Stromal cell of bone marrow (primary cell): Measurements from ENCODE around the gene GSKIP.
"Not testable (repeated sequence)": the region's sequence is repeated elsewhere in the genome, so short reads cannot be mapped to it uniquely, and the experiment has no call there.

ENCODE experiments used
- DNase-seq: peaks from one replicate; pipeline ENCODE4 v3.0.0-alpha.2; 2012; ENCODE audit warnings: low read depth

GSKIP gene

GRCh38 chr14:96362965-96363750 is at the start of gene GSKIP, which contains the start of gene ATG2B:
TSS of gene GSKIP (plus strand) at chr14:96363526. CDS start at chr14:96382248, 18,722 bp downstream.
TSS of gene ATG2B (minus strand) at chr14:96363341. CDS start at chr14:96362976, 365 bp downstream.
- peak; percentile 80 for DNase-seq

GRCh38 chr14:96316087-96316486 is 47.2 kb upstream of the GSKIP start:
- DNase-seq = no peak

GRCh38 chr14:96318836-96319235 is 44.5 kb upstream of the GSKIP start:
- DNase-seq = no peak

DNA sequence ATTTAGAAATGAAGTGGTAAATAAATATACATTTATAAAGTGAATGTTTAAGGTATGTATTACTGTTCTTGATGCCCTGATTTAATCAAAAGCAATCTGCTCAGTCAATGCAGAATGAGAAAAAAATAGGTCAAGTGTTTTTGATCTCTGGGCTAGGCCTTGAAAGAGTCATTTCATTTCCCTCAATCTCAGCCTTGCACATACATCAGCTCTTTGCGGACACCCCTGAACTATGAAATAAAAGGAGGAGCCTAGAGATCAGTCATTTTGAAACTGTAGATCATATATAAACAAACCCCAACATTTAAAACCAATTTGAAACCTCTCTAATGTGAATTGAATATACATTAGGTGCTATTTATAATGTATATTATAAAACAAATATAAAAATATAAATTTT is 42.7 kb upstream of the GSKIP start:
- no peak for DNase-seq

- DNase-seq = no peak
Observed at GRCh38 chr14:96324219-96324618, 39.1 kb upstream of the GSKIP start.

- no peak for DNase-seq
Observed at GRCh38 chr14:96338551-96338950, 24.8 kb upstream of the GSKIP start.

DNA sequence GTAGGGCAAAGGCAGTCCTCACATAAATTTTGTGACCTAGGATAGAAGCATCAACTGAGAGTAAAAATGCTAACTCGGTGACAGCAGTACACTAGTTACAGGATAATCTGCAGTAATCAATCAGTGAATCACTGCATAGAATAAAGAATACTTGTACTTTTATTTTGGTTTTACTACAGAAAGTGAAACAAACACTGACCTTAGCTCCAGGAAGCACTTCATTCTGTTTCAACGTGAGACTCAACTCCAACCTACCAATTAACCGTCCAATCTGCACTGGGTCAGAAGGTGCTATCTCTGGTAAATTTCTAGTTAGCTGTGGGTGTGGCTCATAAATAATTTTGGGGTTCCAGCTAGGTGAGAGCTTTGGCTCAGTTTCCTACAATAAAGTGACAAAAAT is 22.0 kb upstream of the GSKIP start:
- no peak for DNase-seq

DNA sequence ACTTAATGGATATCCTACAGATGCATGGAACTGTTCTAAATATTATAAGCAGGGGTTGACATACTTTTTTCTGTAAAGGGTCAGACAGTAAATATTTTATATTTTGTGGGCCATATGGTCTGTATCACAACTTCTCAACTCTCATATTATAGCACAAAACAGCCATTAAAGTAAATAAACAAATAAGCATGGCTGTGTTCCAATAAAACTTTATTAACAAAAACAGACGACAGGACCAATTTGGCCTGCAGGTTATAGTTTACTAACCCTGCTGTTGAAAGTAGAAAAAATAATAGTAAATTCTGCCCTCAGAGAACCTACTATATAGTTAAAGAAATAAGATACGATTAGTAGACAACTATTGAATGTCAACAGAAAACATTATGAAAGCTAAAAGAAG is 17.7 kb upstream of the GSKIP start:
- no peak for DNase-seq

GRCh38 chr14:96347957-96348356 is 15.4 kb upstream of the GSKIP start:
- not testable (repeated sequence) for DNase-seq

GRCh38 chr14:96349286-96350075 is 13.8 kb upstream of the GSKIP start:
- DNase-seq = no peak

- no peak for DNase-seq
Observed at GRCh38 chr14:96351986-96352385, 11.3 kb upstream of the GSKIP start.

- DNase-seq = no peak
Observed at GRCh38 chr14:96352708-96353107, 10.6 kb upstream of the GSKIP start.

DNA sequence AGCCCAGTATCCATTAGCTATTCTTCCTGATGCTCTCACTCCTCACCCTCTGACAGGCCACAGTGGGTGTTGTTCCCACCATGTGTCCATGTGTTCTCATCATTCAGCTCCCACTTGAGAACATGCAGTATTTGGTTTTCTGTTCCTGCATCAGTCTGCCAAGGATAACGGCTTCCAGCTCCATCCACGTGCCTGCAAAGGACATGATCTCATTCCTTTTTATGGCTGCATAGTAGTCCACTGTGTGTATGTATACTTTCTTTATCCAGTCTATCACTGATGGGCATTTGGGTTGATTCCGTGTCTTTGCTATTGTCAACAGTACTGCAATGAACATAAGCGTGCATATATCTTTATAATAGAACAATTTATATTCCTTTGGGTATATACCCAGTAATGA is 9.1 kb upstream of the GSKIP start:
- no peak for DNase-seq

DNA sequence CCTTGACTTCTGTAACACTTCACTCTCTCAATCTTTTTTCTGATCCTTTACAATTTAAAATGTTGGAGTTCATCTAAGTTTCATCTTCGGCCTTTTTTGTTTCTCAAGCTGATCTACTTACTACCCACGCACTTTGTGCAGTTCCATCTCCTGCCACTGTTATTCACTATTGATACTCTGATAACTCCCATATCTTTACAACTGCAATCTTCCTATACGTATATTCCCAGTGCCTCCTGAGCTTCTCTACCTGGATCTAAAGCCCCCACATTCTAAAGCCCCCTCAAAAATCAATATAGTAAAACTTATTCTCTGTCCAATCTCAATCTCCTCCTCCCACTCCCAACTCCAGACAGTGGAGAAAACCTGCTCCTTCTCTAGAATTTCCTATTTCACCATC is 6.1 kb upstream of the GSKIP start:
- DNase-seq = no peak

GRCh38 chr14:96359959-96360358 is 3.4 kb upstream of the GSKIP start:
- DNase-seq = no peak

- DNase-seq = peak; percentile 11
Observed at GRCh38 chr14:96362071-96362964, 1.0 kb upstream of the GSKIP start.

- peak; percentile 27 for DNase-seq
Observed at GRCh38 chr14:96363751-96364336, 518 bp downstream of the GSKIP start.

DNA sequence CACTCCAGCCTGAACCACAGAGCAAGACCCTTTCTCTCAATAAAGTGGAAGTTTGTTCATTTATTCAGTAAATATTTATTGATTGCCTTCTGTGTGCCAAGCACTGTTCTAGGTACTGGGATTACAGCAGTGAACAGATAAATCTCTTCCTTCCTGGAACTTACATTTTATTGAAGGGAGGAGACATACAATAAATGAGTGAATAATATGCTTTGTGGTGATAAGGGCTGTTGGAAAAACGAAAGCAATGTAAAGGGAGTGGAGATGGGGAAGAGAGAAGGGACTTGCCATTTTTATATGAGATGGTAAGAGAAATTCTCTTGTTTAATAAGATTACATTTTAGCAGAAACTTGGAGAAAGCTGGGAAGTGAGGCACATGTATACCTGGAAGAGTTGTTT is 1.6 kb downstream of the GSKIP start:
- DNase-seq = no peak

DNA sequence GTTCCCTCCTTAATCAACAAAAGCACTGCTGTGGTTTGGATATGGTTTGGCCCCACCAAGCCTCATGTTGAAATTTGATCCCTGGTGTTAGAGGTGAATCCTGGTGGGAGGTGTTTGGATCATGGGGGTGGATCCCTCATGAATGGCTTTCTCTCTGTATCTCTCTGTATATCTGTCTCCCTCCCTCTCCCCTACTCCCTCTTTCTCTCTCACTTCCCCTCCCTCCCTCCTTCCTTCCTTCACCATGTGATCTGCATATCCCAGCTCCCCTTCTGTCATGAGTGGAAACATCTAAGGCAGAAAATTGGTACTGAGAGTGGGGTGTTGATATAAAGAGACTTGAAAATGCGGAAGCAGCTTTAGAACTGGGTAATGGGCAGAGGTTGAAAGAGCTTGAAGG is 5.2 kb downstream of the GSKIP start:
- no peak for DNase-seq

DNA sequence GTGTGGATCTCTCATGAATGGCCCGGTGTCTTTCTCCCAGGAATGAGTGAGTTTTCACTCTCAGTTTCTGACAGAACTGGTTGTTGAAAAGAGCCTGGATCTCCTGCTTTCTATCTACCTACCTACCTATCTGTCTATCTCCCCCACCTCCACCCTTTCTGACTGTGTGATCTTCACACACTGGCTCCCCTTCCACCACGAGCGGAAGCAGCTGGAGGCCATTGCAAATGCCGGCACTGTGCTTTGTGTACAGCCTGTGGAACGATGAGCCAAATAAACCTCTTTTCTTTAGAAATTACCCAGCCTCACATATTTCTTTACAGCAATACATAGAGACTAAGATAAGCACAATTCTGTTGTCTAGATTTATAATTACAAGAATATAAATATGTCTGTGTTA is 7.2 kb downstream of the GSKIP start:
- no peak for DNase-seq

GRCh38 chr14:96373538-96373937 is 10.2 kb downstream of the GSKIP start:
- no peak for DNase-seq

DNA sequence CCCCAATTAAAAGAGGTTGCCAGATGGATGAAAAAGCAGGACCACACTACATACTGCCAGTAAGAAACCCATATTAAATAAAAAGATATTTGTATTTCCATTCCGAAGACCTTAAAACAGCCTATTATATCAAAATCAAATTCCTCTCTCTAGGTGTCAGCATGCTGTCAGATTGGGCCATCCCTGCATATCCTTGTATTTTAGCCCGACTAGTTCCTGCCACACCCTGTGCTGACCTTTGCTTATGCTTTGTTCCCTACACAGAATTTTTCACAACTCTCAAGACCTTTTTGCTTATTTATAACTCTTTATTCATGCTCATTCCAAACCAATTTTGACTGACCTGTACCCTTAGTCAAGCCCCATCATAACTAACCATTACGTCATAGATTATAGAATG is 12.8 kb downstream of the GSKIP start:
- no peak for DNase-seq
